GM18861 (cell line): ENCODE measurements around the gene AADAT.
A peak's percentile ranks its signal among the peaks of the same experiment; 100 is the strongest.

Source experiments
- ATAC-seq: cut with Tn5 transposase; IDR thresholded peaks from one replicate; pipeline ENCODE4 v1.9.1; 2021; ENCODE audit not compliant: unreplicated experiment

AADAT gene

GRCh38 chr4:170035231-170035630, 54.5 kb downstream of the AADAT start:
- ATAC-seq: no peak

- ATAC-seq: no peak
Measured at GRCh38 chr4:170033999-170034398, 55.8 kb downstream of the AADAT start.

GRCh38 chr4:170030121-170030520, 59.6 kb downstream of the AADAT start:
- ATAC-seq: no peak

- ATAC-seq: peak; percentile 47
Measured at GRCh38 chr4:170027181-170027829, 62.5 kb downstream of the AADAT start.

- peak; percentile 85 for ATAC-seq
Measured at GRCh38 chr4:170026253-170027021, 63.3 kb downstream of the AADAT start, which contains the start of gene MFAP3L. Gene MFAP3L (minus strand): TSS chr4:170026395. CDS start chr4:170005877, 20,518 bp downstream.

- no peak for ATAC-seq
Measured at GRCh38 chr4:170025523-170026252, 64.1 kb downstream of the AADAT start.

- ATAC-seq: no peak
Measured at GRCh38 chr4:170022211-170022610, 67.5 kb downstream of the AADAT start.

- no peak for ATAC-seq
Measured at GRCh38 chr4:170017252-170017651, 72.5 kb downstream of the AADAT start.

GRCh38 chr4:170015285-170015684, 74.5 kb downstream of the AADAT start:
- no peak for ATAC-seq

- ATAC-seq: no peak
Measured at GRCh38 chr4:170014359-170015011, 75.3 kb downstream of the AADAT start.

GRCh38 chr4:170012629-170012958, 77.2 kb downstream of the AADAT start:
- ATAC-seq: no peak

GRCh38 chr4:170011921-170012628, 77.7 kb downstream of the AADAT start:
- ATAC-seq: no peak
